ENCODE data around the gene NCOA3. TPM values are rescaled to one million over a fixed set of nuclear protein-coding genes. Genes with fewer than 3 reads are reported as not detected.
A peak's percentile ranks its signal among the peaks of the same experiment; 100 is the strongest.

Gene NCOA3
- total RNA-seq, 1 donor from 2014 or later = 37.3 TPM

- no peaks in the 10 kb centered on the region for H3K27me3 Mint-ChIP-seq
- H3K36me3 Mint-ChIP-seq = no peaks in the 10 kb centered on the region
- H3K4me1 Mint-ChIP-seq (ENCODE audit: unreplicated experiment) = peaks cover 14% of the 10 kb centered on the region
Measured at GRCh38 chr20:47484303-47484702, 17.4 kb upstream of the NCOA3 start.

GRCh38 chr20:47487175-47487917 is 14.3 kb upstream of the NCOA3 start:
- Mint-ChIP-seq H3K36me3 (no peaks in the 10 kb centered on the region), H3K27me3 (no peaks in the 10 kb centered on the region), H3K4me1 (ENCODE audit: unreplicated experiment) (peaks cover 9% of the 10 kb centered on the region), H3K9me3 (no peaks in the 10 kb centered on the region), H3K4me3 (peak overlapping the region; percentile 35), H3K27ac (peak overlapping the region; percentile 90)
- no peak for TF ChIP-seq CTCF (conservative IDR thresholded peaks at IDR 0.05)
- no peak for DNase-seq (ENCODE audit: extremely low spot score, unreplicated experiment)

More at GRCh38 chr20:47484303-47484702, 17.4 kb upstream of the NCOA3 start:
- DNase-seq (ENCODE audit: extremely low spot score, unreplicated experiment) = no peak
- Mint-ChIP-seq H3K27ac (no peak overlapping the region), H3K9me3 (no peaks in the 10 kb centered on the region), H3K4me3 (no peak overlapping the region)
- TF ChIP-seq CTCF (conservative IDR thresholded peaks at IDR 0.05) = no peak

GRCh38 chr20:47489448-47489872 is 12.2 kb upstream of the NCOA3 start:
- TF ChIP-seq CTCF (conservative IDR thresholded peaks at IDR 0.05) = no peak
- Mint-ChIP-seq H3K4me3 (no peak overlapping the region), H3K27me3 (no peaks in the 10 kb centered on the region), H3K9me3 (no peaks in the 10 kb centered on the region), H3K36me3 (no peaks in the 10 kb centered on the region), H3K4me1 (ENCODE audit: unreplicated experiment) (peaks cover 20% of the 10 kb centered on the region), H3K27ac (peak overlapping the region; percentile 26)
- no peak for DNase-seq (ENCODE audit: extremely low spot score, unreplicated experiment)

- Mint-ChIP-seq H3K4me1 (ENCODE audit: unreplicated experiment) (peaks cover 20% of the 10 kb centered on the region), H3K27me3 (no peaks in the 10 kb centered on the region), H3K36me3 (no peaks in the 10 kb centered on the region), H3K27ac (no peak overlapping the region), H3K9me3 (no peaks in the 10 kb centered on the region), H3K4me3 (no peak overlapping the region)
- no peak for DNase-seq (ENCODE audit: extremely low spot score, unreplicated experiment)
- TF ChIP-seq CTCF (conservative IDR thresholded peaks at IDR 0.05) = no peak
Measured at GRCh38 chr20:47490795-47491194, 10.9 kb upstream of the NCOA3 start.

- no peak overlapping the region for H3K4me3 Mint-ChIP-seq
- no peak for DNase-seq (ENCODE audit: extremely low spot score, unreplicated experiment)
- peaks cover 17% of the 10 kb centered on the region for H3K4me1 Mint-ChIP-seq (ENCODE audit: unreplicated experiment)
- H3K27ac Mint-ChIP-seq = peak overlapping the region; percentile 51
- H3K36me3 Mint-ChIP-seq = no peaks in the 10 kb centered on the region
- no peaks in the 10 kb centered on the region for H3K9me3 Mint-ChIP-seq
- no peaks in the 10 kb centered on the region for H3K27me3 Mint-ChIP-seq
- TF ChIP-seq CTCF (conservative IDR thresholded peaks at IDR 0.05) = no peak
Measured at GRCh38 chr20:47492284-47492683, 9.4 kb upstream of the NCOA3 start.

Measured in type B pancreatic cell (in vitro differentiated cells).